ENCODE results near the gene ABAT.
"Not testable (repeated sequence)": the region's sequence is repeated elsewhere in the genome, so short reads cannot be mapped to it uniquely, and the experiment has no call there.

The ABAT gene

DNA sequence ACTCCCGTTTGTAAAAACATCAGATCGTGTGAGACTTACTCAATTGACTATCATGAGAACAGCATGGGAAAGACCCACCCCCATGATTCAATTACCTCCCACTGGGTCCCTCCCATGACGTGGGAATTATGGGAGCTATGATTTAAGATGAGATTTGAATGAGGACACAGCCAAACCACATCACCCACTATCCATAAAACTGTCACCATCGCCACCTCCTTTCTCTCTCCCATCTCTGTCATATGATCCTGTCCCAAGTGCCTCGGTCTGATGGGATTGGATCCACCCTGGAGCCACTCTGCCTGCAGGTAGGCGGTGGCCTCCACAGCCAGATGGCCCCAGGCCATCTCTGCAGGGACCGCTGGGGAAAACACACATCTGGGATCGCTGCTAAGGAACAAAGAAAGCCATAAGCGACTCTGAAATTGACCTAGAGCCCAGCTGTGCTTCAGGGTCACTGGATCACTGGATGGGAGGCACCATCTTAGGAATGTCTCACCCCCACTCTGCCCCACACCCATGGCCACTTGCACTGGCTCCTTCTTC, 61.8 kb downstream of the ABAT start:
- in situ Hi-C loops (cut with MboI; ENCODE audit: low sequenced_read_pairs): no loop called here

- in situ Hi-C loops (cut with MboI; ENCODE audit: low sequenced_read_pairs): no loop called here
These were observed 64.7 kb downstream of the ABAT start for GRCh38 chr16:8739151-8739550.

GRCh38 chr16:8739989-8740704, 65.7 kb downstream of the ABAT start:
- in situ Hi-C loops (cut with MboI; ENCODE audit: low sequenced_read_pairs): no loop called here

DNA sequence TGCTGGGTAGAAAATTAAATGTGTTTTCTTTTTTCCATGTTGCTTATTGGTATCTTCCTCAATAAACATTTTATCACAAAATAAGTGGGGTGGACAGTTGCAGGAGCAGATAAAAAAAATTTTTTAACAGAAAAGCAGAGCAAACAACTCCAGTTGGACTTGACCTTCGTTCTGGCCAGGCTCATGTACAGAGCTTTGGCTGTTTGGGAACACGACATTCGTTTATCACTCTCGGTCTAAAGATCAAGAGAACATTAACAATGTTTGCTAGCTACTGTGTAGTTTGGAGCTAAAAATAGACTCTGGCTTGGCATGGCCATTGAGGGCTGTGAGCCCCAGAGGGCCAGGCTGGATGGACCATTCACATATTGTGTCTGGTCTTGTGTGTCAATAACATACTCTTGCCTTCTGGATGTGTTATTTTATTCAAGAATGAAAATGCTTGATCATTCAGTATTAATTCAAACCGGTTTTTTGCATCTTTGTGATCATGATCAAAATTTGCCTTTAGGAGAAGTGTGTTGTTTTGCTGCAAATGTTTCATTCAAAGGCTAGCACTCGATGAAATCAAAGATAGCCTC, 66.4 kb downstream of the ABAT start:
- in situ Hi-C loops (cut with MboI; ENCODE audit: low sequenced_read_pairs): no loop called here

GRCh38 chr16:8741636-8742035, 67.2 kb downstream of the ABAT start:
- in situ Hi-C loops (cut with MboI; ENCODE audit: low sequenced_read_pairs): no loop called here

GRCh38 chr16:8742068-8742467, 67.7 kb downstream of the ABAT start:
- in situ Hi-C loops (cut with MboI; ENCODE audit: low sequenced_read_pairs): no loop called here

DNA sequence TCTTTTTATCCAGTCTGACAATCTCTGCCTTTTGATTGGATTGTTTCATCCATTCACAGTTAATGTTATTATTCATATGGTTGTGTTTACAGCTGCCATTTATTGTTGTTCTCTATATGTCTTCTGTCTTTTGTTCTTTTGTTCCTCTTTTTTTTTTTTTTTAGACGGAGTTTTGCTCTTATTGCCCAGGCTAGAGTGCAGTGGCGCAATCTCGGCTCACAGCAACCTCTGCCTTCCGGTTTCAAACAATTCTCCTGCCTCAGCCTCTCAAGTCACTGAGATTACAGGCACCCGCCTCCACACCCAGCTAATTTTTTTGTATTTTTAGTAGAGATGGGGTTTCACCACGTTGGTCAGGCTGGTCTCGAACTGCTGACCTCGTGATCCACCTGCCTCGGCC, 74.5 kb downstream of the ABAT start:
- in situ Hi-C loops (cut with MboI; ENCODE audit: low sequenced_read_pairs): not testable (repeated sequence)

DNA sequence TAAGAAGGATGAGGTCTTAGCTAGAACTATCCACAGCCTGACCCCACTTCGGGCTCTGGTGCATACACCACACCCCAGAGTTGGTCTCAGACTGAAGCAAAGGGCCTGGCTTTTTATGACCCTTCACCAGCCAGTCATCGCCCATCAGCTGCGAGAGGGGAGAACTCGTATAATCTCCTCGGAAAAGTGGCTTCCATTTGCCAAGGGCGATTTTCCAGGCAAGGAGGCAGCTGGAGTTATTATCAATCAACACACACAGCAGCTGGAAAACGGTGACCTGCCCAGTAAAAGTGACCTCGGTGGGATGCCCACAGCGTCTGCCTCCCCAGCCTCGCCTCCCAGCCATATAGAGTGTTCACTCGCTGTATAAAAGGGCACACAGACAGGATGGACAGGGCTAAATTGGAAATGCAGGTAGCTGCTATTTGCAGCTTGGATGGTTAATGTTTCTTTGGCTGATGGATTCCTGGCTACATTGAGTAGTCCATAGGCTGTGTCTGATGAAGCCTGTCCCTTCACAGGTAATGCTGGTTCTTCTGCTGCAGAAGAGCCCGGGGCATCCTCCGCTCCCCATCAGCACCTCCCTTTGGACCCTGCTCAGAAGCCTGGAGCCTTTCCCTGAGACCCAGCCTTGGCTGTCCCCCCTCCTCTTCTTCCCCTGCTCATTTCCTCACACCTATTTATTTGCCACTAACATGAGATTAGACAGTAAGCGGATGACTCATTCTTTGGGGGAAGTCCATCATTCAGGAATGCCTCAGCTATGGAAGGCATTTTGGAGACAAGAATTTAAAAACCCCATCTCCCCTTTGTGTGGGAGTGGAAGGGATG, 77.3 kb downstream of the ABAT start:
- in situ Hi-C loops (cut with MboI; ENCODE audit: low sequenced_read_pairs): no loop called here

DNA sequence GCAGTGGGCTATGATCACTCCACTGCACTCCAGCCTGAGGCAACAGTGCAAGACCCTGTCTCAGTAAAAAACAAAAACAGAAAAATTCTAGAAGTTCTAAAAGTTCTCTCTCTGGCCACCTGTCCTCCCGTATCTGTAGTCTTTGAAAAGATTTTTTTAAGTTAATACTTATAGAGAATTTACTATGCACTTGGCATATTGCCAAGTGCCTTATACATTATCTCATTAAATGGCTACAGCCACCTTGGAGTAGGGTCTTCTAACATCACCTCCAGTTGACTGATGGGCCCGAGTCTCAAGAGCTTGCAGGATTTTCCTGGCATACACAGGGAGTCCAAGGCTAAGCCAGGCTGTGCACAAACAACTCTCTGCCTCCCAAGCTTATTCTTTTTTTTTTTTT, 78.3 kb downstream of the ABAT start:
- in situ Hi-C loops (cut with MboI; ENCODE audit: low sequenced_read_pairs): no loop called here

GRCh38 chr16:8753416-8754054, 79.1 kb downstream of the ABAT start:
- in situ Hi-C loops (cut with MboI; ENCODE audit: low sequenced_read_pairs): no loop called here

DNA sequence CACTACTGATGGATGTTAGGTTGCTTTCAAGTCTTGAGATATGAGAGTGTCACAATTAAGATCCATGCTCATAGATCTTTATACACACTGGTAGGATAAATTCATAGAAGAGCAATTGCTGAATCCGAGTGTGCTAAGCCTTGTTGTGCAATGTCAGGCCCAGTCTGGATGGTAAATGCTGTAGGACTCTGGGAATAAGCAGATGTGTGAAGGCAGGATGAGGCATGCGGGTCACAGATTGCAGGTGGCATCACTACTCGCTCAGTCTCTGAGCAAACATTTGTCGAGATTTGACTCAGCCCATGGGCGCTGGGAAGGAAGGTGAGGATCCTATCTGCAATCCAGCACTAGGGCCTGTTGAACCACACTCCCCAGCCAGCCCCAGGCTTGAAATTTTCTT, 82.3 kb downstream of the ABAT start:
- in situ Hi-C loops (cut with MboI; ENCODE audit: low sequenced_read_pairs): no loop called here

DNA sequence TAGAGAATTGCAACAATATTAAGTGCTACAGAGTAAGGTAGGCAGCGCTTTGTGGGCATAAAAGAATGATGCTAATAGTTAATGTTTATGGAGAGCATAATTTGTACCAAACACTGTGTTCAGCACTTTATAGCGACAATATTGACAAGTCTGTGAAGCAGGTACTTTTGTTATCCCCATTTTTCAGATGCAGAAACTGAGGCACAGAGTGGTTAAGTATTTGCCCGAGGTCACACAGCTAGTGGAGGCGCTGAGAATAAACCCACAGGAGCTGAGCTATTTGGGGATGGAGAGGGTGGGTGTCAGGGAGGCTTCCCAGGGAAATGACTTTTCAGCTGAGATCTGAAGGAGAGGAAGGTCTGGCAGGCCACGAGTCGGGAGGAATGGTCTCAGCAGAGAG, 83.6 kb downstream of the ABAT start:
- in situ Hi-C loops (cut with MboI; ENCODE audit: low sequenced_read_pairs): no loop called here

GRCh38 chr16:8760021-8760420, 85.6 kb downstream of the ABAT start:
- in situ Hi-C loops (cut with MboI; ENCODE audit: low sequenced_read_pairs): no loop called here

DNA sequence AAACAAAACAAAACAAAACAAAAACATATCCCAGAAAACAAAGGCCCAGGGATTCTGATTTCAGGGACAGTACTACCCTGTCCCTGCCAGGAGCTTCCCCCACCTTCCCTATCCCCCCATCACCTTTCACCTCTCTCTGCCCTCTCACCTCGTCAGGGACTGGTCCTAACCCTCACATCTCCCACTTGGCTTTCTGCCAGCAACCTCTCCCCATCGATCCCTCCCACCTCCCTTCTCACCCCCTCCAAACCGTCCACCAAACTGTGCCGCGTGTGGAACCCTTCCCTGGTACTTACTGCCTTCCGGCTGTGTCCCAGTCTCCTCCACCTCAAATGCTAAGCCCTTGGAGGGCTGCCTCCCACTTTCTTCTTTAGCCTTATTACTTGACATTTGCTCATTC, 86.7 kb downstream of the ABAT start:
- in situ Hi-C loops (cut with MboI; ENCODE audit: low sequenced_read_pairs): no loop called here

DNA sequence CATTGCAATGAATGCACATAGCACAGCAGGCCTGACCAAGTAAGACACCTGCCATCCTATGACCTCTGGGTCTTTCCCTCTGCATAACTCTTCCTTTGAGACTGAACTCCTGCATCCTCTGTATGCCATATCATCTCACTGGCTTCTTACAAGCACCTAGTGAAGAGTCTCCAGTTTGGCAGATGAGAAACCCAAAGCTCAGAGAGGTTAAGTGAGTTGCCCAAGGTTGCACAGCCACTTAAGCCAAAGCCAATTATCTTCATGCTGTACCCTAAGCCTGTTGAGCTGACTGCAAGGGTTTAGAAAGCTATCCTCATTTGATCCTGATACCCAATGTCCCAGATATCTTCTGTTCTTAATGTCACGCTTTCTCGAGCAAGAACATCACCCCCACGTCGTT, 87.8 kb downstream of the ABAT start:
- in situ Hi-C loops (cut with MboI; ENCODE audit: low sequenced_read_pairs): no loop called here

- in situ Hi-C loops (cut with MboI; ENCODE audit: low sequenced_read_pairs): no loop called here
These were observed 88.7 kb downstream of the ABAT start for GRCh38 chr16:8763083-8763482.

DNA sequence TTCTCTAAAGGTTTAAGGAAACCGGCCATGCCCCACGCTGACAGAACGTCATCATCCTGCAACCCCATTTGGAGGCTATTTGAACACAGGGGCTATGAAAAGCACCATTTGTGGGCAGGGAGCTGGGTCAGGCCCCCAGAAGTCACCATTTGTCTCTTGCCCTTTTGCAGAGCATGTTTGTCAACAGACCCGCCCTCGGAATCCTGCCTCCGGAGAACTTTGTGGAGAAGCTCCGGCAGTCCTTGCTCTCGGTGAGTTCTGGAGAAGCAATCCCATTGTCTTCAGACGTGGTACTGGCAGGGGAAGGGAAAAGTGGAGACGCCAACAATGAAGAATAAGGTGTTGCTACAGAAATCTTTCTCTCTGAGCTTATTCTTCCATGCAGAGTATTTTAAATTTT, 89.5 kb downstream of the ABAT start:
- in situ Hi-C loops (cut with MboI; ENCODE audit: low sequenced_read_pairs): no loop called here

- in situ Hi-C loops (cut with MboI; ENCODE audit: low sequenced_read_pairs): no loop called here
These were observed 90.3 kb downstream of the ABAT start for GRCh38 chr16:8764525-8765250.

DNA sequence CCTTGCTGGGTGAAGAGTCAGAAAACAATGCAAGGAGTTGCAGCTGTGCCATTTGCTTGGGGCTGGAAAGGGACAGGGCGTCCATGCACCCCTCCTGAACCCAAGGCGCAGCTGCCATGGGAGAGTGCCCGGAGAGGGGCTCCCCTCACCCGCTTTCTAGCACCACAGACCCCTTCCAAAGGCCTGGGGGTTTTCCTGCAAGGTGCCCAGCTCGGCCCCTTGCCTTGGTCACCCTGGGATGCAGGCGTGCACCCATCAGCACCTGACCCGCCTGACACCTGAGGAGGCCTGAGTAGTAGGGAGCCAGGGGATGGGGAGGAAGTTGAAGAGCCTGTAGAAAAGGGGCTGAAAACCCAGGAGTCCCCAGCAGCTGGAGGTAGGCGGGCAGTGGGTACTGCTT, 92.8 kb downstream of the ABAT start:
- in situ Hi-C loops (cut with MboI; ENCODE audit: low sequenced_read_pairs): no loop called here

DNA sequence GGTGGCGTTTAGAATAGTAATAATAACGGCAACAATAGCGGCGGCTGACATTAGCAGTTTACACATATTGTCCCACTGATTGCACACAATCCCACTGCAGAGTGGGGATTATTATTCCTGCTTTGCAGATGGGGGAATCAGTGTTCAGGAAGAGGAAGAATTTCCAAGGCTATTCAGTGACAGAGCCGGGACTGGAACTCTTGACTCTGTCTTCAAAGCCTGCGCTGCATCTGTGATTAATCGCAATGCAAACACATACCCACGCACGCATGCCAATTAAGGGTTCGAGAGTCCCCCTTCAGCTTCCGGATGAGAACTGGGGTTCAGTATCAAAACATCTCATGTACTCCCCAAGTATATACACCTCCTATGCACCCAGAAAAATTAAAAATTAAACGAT, 93.9 kb downstream of the ABAT start:
- in situ Hi-C loops (cut with MboI; ENCODE audit: low sequenced_read_pairs): no loop called here

DNA sequence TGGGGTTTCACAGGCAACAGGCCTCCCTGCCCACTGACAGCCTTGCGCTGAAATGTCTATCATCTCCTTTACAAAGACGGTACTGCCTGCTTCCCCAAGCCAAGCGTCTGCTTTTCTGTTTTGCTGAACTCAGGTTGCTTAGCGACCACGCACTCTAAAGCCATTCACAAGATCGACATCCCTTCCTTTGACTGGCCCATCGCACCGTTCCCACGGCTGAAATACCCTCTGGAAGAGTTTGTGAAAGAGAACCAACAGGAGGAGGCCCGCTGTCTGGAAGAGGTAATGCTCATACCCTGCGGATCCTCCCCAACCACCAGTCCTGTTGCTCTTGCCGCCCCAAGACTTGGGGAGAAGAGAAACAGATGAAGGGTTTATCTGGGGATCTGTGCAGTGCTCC, 94.3 kb downstream of the ABAT start:
- in situ Hi-C loops (cut with MboI; ENCODE audit: low sequenced_read_pairs): no loop called here
